Gastrocnemius medialis (tissue), 4 donors: Measurements from ENCODE around the gene MED6.

ENCODE experiments used
- POLR2A ChIP-seq, 2 donors: fragments of 450-650 bp; IDR thresholded peaks; one replicate each; pipeline ENCODE4 v1.6.1; 2017; ENCODE audit warnings: antibody characterized with exemption in 2 of 2, mild to moderate bottlenecking in 2 of 2, moderate library complexity in 2 of 2
- TF ChIP-seq, protein P1 (sequence below), 5 experiments: fragments of 450-650 bp in 3 of 5; fragments of 200-600 bp in 2 of 5; sonication (generic) in 2 of 5; IDR thresholded peaks in 4 of 5; conservative IDR thresholded peaks in 1 of 5; 1 replicate in 4 of 5; 2 replicates in 1 of 5; pipeline ENCODE4 v1.5.1; 2016 to 2019; ENCODE audit warnings: antibody characterized with exemption in 5 of 5, mild to moderate bottlenecking in 3 of 5, moderate library complexity in 3 of 5

DNA sequence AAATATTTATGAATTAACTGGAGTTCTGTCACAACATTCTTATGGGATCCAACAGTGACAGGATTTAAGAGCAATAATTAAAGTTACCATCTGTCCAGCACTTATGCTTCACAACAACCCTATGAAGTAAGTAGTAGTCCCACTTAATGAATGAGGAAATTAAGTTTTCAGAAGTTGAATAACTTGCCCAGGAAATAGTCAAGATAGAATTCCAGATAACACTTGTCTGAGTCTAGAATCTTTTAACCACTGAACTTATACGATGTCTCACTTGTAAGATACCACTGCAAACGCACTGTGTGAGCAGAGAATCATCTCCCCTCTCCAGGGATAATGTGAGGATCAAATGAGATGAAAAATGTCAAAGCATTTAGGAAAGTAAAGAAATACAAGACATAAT is 38.0 kb upstream of the MED6 start:
- TF ChIP-seq, protein P1, sequence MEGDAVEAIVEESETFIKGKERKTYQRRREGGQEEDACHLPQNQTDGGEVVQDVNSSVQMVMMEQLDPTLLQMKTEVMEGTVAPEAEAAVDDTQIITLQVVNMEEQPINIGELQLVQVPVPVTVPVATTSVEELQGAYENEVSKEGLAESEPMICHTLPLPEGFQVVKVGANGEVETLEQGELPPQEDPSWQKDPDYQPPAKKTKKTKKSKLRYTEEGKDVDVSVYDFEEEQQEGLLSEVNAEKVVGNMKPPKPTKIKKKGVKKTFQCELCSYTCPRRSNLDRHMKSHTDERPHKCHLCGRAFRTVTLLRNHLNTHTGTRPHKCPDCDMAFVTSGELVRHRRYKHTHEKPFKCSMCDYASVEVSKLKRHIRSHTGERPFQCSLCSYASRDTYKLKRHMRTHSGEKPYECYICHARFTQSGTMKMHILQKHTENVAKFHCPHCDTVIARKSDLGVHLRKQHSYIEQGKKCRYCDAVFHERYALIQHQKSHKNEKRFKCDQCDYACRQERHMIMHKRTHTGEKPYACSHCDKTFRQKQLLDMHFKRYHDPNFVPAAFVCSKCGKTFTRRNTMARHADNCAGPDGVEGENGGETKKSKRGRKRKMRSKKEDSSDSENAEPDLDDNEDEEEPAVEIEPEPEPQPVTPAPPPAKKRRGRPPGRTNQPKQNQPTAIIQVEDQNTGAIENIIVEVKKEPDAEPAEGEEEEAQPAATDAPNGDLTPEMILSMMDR (IDR thresholded peaks at IDR 0.05 in 4 of 5, conservative IDR thresholded peaks at IDR 0.05 in 1 of 5) = no peak
- TF ChIP-seq POLR2A (IDR thresholded peaks at IDR 0.05) = no peak
